NCI-H748 (cell line): ENCODE results near the gene RPTOR.

Source experiments
- DNase-seq: peaks from one replicate; lab custom pipeline; 2025; ENCODE audit not compliant: unreplicated experiment; lab: John Stamatoyannopoulos, UW

RPTOR gene

GRCh38 chr17:80853076-80853475, 308.4 kb downstream of the RPTOR start:
- DNase-seq = no peak

GRCh38 chr17:80854220-80854619, 309.6 kb downstream of the RPTOR start:
- DNase-seq = no peak

GRCh38 chr17:80855196-80855947, 310.7 kb downstream of the RPTOR start:
- no peak for DNase-seq

- DNase-seq = no peak
These were observed 311.6 kb downstream of the RPTOR start for GRCh38 chr17:80855948-80856862.

GRCh38 chr17:80856863-80857755, 312.5 kb downstream of the RPTOR start:
- no peak for DNase-seq

GRCh38 chr17:80857756-80858171, 313.1 kb downstream of the RPTOR start:
- DNase-seq = no peak

GRCh38 chr17:80858301-80859001, 313.8 kb downstream of the RPTOR start:
- DNase-seq = no peak

- no peak for DNase-seq
These were observed 314.6 kb downstream of the RPTOR start for GRCh38 chr17:80859002-80859941.

- DNase-seq = no peak
These were observed 315.5 kb downstream of the RPTOR start for GRCh38 chr17:80860101-80860671.

- DNase-seq = no peak
These were observed 316.2 kb downstream of the RPTOR start for GRCh38 chr17:80860703-80861417.

GRCh38 chr17:80861418-80861815, 316.8 kb downstream of the RPTOR start:
- DNase-seq = peak; percentile 28

- peak; percentile 23 for DNase-seq
These were observed 317.3 kb downstream of the RPTOR start for GRCh38 chr17:80861892-80862291.

- no peak for DNase-seq
These were observed 317.9 kb downstream of the RPTOR start for GRCh38 chr17:80862481-80862961.

GRCh38 chr17:80862978-80863377, 318.3 kb downstream of the RPTOR start:
- no peak for DNase-seq

- DNase-seq = no peak
These were observed 319.0 kb downstream of the RPTOR start for GRCh38 chr17:80863626-80864025.

GRCh38 chr17:80864751-80865150, 320.1 kb downstream of the RPTOR start:
- DNase-seq = no peak

- peak; percentile 62 for DNase-seq
These were observed 321.6 kb downstream of the RPTOR start for GRCh38 chr17:80866050-80866793.
